AG04450 (cell line): ENCODE measurements around the gene TGFBR1. TPM values are rescaled to one million over a fixed set of nuclear protein-coding genes. Genes with fewer than 3 reads are reported as not detected.

Experiments used
- CTCF ChIA-PET: fragments of 300-600, 350-600 bp; formaldehyde crosslinking; extraction: SDS; loops from one replicate; lab custom pipeline; 2022; ENCODE audit warnings: antibody characterized with exemption, inconsistent platforms; lab: Charles Lee
- POLR2A ChIA-PET: fragments of 350-600 bp; formaldehyde crosslinking; extraction: SDS; loops from one replicate; lab custom pipeline; 2021; ENCODE audit warnings: antibody characterized with exemption, inconsistent platforms; lab: Yijun Ruan, JAX
- DNase-seq: peaks from one replicate; pipeline ENCODE4 v3.0.0-alpha.2; 2011; ENCODE audit warnings: low read depth, low spot score
- H3K27ac ChIP-seq: one replicate; pipeline ENCODE4 v1.5.1; 2012; ENCODE audit warnings: low read depth, low read length, control low read depth
- H3K27me3 ChIP-seq: one replicate; pipeline ENCODE4 v1.6.0; 2012; ENCODE audit warnings: low read length; ENCODE audit not compliant: control insufficient read depth, insufficient read depth
- H3K4me3 ChIP-seq: 2 replicates; pipeline ENCODE4 v1.5.1; 2011; ENCODE audit warnings: mild to moderate bottlenecking, low read depth, low read length, control low read depth
- H3K9me3 ChIP-seq: 2 replicates; pipeline ENCODE4 v1.5.1; 2012; ENCODE audit warnings: low read length; ENCODE audit not compliant: control insufficient read depth, insufficient read depth
- CTCF ChIP-seq: IDR thresholded peaks from 2 replicates; pipeline ENCODE4 v1.5.1; 2011; ENCODE audit warnings: low read depth, low read length, control low read depth, inconsistent platforms
- polyA plus RNA-seq: library from polyadenylated mRNA; depleted of rRNA; stranded (reverse); fragments of >200 nt; gene quantifications from 2 replicates; pipeline ENCODE4 v1.2.3, GENCODE V29; 2011

Gene TGFBR1
- polyA plus RNA-seq, 1 experiment: 86.3 TPM

DNA sequence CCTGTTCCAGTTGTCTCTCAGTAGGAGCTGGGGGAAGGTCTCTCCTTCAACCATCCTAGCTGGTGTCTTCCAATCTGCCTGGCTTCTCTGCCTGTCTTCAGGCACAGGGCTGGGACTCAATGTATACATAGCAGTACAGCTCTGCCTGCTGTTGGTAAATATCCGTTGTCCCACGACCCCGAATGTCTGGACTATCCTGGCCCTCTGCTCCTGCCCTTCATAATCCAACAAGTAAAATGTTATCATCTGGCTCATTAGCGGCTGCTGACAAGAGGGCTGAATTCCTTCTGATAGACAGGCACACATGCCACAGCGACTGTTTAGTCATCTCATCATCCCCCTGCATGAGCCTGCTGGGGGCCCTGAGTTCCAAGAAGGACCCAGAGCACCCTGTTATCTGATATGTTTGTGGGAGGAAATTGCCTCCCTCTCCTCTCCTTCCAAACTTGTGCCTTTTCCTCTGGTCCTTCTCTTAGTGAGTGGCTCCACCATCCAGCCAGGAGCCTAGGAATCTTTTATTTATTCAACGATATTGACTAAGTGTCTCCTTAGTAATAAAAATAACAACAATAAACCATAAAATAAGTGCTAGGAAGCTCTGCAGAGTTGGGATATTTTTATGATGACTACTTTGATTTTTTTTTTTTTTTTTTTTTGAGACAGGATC is 29.5 kb upstream of the TGFBR1 start:
- CTCF ChIA-PET: interaction anchor here (0.6 kb wide), 1 partner anchor 42 kb away, joined by 3 read pairs; no protein-coding TSS in a partner anchor

GRCh38 chr9:99076030-99076429 is 28.9 kb upstream of the TGFBR1 start:
- no peaks in the 10 kb centered on the region for H3K9me3 ChIP-seq
- POLR2A ChIA-PET: no interaction called here
- no peak for DNase-seq
- H3K27ac ChIP-seq: no peak overlapping the region
- no peak for TF ChIP-seq CTCF
- CTCF ChIA-PET: interaction anchor here (0.7 kb wide), 1 partner anchor 216 kb away, joined by 3 read pairs; no protein-coding TSS in a partner anchor
- H3K4me3 ChIP-seq: no peak overlapping the region
- no peaks in the 10 kb centered on the region for H3K27me3 ChIP-seq

More for the DNA sequence above, 29.5 kb upstream of the TGFBR1 start:
- no peak overlapping the region for H3K27ac ChIP-seq
- no peak for TF ChIP-seq CTCF
- no peaks in the 10 kb centered on the region for H3K27me3 ChIP-seq
- H3K9me3 ChIP-seq: no peaks in the 10 kb centered on the region
- POLR2A ChIA-PET: no interaction called here
- H3K4me3 ChIP-seq: no peak overlapping the region
- DNase-seq: no peak

DNA sequence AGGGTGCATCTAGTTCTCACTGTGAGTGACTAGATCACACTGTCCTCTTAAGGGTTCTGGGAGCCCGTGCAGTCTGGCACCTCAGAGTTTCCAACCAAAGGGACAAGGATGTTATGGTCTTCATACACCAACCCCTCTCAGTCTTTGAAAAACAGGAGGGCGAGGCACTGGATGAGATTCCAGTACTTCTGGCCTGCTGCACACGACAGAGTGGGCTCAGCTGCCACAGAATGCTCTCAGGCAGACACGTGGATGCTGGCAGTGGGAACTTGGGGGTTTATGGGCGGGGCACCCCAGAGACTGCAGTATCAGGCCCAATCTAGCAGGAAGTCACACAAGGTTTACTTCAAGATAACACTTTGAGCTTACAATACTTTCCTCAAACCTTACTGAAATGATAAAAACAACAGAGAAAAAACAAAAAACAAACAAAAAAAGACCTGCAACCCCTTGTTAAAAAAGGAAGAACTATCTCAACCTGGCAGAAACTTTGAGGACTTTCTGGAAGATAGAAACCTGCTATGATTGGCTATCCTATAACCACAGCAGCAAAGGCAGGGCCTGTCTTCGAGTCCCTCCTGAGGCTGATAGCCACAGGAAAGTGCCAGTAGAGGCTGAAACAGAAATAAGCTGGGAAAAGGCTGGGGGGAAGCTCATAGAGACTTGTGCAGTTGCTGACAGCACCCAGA is 28.3 kb upstream of the TGFBR1 start:
- H3K9me3 ChIP-seq: no peaks in the 10 kb centered on the region
- POLR2A ChIA-PET: no interaction called here
- no peak for DNase-seq
- no peaks in the 10 kb centered on the region for H3K27me3 ChIP-seq
- CTCF ChIA-PET: interaction anchor here (0.7 kb wide), 1 partner anchor 216 kb away, joined by 3 read pairs; no protein-coding TSS in a partner anchor
- TF ChIP-seq CTCF: no peak
- no peak overlapping the region for H3K4me3 ChIP-seq
- no peak overlapping the region for H3K27ac ChIP-seq

- no peak overlapping the region for H3K27ac ChIP-seq
- no peak for TF ChIP-seq CTCF
- ChIA-PET POLR2A (interaction anchor here (0.5 kb wide), 1 partner anchor 119 kb away, joined by 3 read pairs; no protein-coding TSS in a partner anchor), CTCF (interaction anchor here (1.0 kb wide), 1 partner anchor 79 kb away, joined by 3 read pairs; no protein-coding TSS in a partner anchor)
- no peaks in the 10 kb centered on the region for H3K27me3 ChIP-seq
- no peaks in the 10 kb centered on the region for H3K9me3 ChIP-seq
- H3K4me3 ChIP-seq: no peak overlapping the region
- no peak for DNase-seq
Measured at GRCh38 chr9:99078717-99079116, 26.2 kb upstream of the TGFBR1 start.

- no peak for DNase-seq
- TF ChIP-seq CTCF: no peak
- H3K27me3 ChIP-seq: no peaks in the 10 kb centered on the region
- no peak overlapping the region for H3K27ac ChIP-seq
- no peaks in the 10 kb centered on the region for H3K9me3 ChIP-seq
- no peak overlapping the region for H3K4me3 ChIP-seq
- ChIA-PET CTCF (no interaction called here), POLR2A (no interaction called here)
Measured at GRCh38 chr9:99079542-99079941, 25.4 kb upstream of the TGFBR1 start.
